Measurements from ENCODE around the gene DOCK4. TPM values are rescaled to one million over a fixed set of nuclear protein-coding genes. Genes with fewer than 3 reads are reported as not detected.
"Not testable (repeated sequence)": the region's sequence is repeated elsewhere in the genome, so short reads cannot be mapped to it uniquely, and the experiment has no call there.

Gene DOCK4
- total RNA-seq, 1 donor from 2014 or later: 60.3 TPM

DNA sequence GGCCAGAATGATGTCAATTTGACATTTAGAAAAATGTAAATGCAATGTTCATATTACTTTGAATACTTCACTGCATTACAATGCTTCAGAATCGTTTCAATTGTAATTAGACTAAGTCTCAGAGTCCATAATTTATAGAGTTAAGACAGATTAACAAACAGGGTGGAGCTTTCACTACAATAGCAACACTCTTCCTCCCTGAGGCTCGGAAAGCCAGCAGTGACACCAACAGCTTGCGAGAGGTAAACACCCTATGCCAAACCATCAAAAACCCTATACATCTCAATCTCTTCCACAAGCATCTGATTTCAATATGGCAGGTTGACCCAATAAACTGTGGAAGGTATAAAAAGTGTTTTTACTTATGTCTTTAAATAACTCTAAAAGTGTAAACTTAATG, 72.2 kb downstream of the DOCK4 start:
- no peak overlapping the region for H3K27ac Mint-ChIP-seq (ENCODE audit: unreplicated experiment)
- no peaks in the 10 kb centered on the region for H3K9me3 Mint-ChIP-seq (ENCODE audit: unreplicated experiment)
- TF ChIP-seq, protein P1, sequence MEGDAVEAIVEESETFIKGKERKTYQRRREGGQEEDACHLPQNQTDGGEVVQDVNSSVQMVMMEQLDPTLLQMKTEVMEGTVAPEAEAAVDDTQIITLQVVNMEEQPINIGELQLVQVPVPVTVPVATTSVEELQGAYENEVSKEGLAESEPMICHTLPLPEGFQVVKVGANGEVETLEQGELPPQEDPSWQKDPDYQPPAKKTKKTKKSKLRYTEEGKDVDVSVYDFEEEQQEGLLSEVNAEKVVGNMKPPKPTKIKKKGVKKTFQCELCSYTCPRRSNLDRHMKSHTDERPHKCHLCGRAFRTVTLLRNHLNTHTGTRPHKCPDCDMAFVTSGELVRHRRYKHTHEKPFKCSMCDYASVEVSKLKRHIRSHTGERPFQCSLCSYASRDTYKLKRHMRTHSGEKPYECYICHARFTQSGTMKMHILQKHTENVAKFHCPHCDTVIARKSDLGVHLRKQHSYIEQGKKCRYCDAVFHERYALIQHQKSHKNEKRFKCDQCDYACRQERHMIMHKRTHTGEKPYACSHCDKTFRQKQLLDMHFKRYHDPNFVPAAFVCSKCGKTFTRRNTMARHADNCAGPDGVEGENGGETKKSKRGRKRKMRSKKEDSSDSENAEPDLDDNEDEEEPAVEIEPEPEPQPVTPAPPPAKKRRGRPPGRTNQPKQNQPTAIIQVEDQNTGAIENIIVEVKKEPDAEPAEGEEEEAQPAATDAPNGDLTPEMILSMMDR (IDR thresholded peaks at IDR 0.05; ENCODE audit: partially characterized antibody, unreplicated experiment): no peak
- H3K27me3 Mint-ChIP-seq (ENCODE audit: unreplicated experiment): no peaks in the 10 kb centered on the region
- H3K4me1 Mint-ChIP-seq (ENCODE audit: low read depth, unreplicated experiment): peaks cover 23% of the 10 kb centered on the region
- DNase-seq: no peak
- no peaks in the 10 kb centered on the region for H3K36me3 Mint-ChIP-seq (ENCODE audit: unreplicated experiment)
- no peak overlapping the region for H3K4me3 Mint-ChIP-seq (ENCODE audit: unreplicated experiment)

DNA sequence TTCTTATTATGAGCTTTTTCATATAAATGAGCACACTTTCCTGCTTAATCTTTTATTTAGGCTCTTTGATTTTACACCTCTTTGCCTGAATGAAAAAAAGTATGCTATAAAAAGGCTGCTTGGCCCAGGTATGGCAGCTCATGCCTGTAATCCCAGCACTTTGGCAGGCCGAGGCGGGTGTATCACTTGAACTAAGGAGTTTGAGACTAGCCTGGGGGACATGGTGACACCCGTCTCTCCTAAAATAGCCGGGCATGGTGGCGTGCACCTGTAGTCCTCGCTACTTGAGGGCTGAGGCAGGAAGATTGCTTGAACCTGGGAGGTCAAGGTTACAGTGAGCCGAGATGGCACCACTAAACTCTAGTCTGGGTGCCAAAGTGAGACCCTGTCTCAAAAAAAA, 72.9 kb downstream of the DOCK4 start:
- Mint-ChIP-seq H3K27ac (ENCODE audit: unreplicated experiment) (no peak overlapping the region), H3K9me3 (ENCODE audit: unreplicated experiment) (no peaks in the 10 kb centered on the region), H3K27me3 (ENCODE audit: unreplicated experiment) (no peaks in the 10 kb centered on the region), H3K4me3 (ENCODE audit: unreplicated experiment) (no peak overlapping the region), H3K4me1 (ENCODE audit: low read depth, unreplicated experiment) (peaks cover 26% of the 10 kb centered on the region), H3K36me3 (ENCODE audit: unreplicated experiment) (no peaks in the 10 kb centered on the region)
- TF ChIP-seq, protein P1 (IDR thresholded peaks at IDR 0.05; ENCODE audit: partially characterized antibody, unreplicated experiment): no peak
- DNase-seq: no peak

DNA sequence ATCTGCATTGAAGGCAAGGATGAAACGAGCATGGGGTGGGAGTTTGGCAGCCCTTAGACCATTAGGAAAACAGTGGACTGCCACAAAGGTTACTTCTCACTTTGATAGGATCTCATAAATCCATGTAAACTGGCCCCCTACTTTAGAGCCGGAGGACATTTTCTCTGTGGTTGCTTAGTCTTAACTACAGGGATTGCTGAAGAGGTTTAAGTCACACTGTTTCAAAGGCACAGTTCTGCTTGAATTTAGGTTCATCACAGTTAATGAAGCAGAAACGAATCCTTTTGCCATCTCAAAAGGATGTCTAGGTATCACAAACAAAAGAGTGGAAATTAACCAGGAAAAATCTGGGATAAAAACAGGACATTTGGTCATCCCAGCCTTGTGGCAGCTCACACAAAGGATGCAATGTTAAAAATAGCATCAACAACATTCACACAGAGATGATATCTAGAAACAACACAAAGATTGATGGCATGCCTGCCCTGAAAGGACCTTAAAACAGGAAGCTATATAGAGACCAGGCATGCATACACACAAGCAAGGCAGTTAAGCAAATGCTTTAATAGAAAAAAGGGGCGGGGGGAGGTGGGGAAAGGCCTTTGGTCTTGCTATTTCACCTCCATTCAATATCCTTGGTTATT, 74.0 kb downstream of the DOCK4 start:
- Mint-ChIP-seq H3K36me3 (ENCODE audit: unreplicated experiment) (no peaks in the 10 kb centered on the region), H3K4me3 (ENCODE audit: unreplicated experiment) (no peak overlapping the region), H3K27me3 (ENCODE audit: unreplicated experiment) (no peaks in the 10 kb centered on the region), H3K4me1 (ENCODE audit: low read depth, unreplicated experiment) (peaks cover 26% of the 10 kb centered on the region), H3K27ac (ENCODE audit: unreplicated experiment) (no peak overlapping the region), H3K9me3 (ENCODE audit: unreplicated experiment) (peaks cover 2% of the 10 kb centered on the region)
- DNase-seq: no peak
- TF ChIP-seq, protein P1 (IDR thresholded peaks at IDR 0.05; ENCODE audit: partially characterized antibody, unreplicated experiment): no peak

DNA sequence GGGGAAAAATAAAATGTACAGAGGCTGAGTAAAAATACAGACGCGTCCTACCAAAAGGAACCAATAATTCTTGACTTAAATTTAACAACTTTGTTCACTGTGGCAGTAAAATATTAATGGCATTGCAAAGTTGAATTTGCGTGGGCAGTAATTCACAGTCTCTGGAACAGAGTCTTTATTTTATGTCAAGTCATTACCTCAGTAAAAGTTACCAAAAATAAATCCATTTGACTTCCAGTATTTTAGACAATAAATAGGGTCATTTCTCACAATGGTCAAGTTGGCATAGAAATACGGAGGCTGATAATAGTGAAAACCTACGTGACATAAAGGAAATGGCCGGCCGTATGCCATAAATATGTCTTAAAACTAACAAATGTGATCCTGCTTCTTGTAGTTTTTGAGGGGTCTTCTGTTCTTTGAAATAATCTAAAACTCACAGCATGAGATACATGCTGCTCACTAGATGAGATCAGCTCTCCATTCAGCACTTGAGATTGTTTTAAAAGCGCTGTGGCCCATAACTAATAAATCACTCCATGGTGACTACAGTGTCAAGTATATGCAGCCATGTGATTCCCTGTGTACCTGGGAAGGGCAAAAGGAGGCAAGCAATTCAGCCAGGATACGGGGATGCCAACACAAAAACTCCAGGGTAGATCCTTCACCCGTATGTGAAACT, 75.3 kb downstream of the DOCK4 start:
- Mint-ChIP-seq H3K27me3 (ENCODE audit: unreplicated experiment) (no peaks in the 10 kb centered on the region), H3K9me3 (ENCODE audit: unreplicated experiment) (peaks cover 4% of the 10 kb centered on the region), H3K27ac (ENCODE audit: unreplicated experiment) (no peak overlapping the region), H3K4me3 (ENCODE audit: unreplicated experiment) (peak overlapping the region; percentile 39), H3K36me3 (ENCODE audit: unreplicated experiment) (peaks cover 4% of the 10 kb centered on the region), H3K4me1 (ENCODE audit: low read depth, unreplicated experiment) (peaks cover 26% of the 10 kb centered on the region)
- TF ChIP-seq, protein P1 (IDR thresholded peaks at IDR 0.05; ENCODE audit: partially characterized antibody, unreplicated experiment): no peak
- no peak for DNase-seq

DNA sequence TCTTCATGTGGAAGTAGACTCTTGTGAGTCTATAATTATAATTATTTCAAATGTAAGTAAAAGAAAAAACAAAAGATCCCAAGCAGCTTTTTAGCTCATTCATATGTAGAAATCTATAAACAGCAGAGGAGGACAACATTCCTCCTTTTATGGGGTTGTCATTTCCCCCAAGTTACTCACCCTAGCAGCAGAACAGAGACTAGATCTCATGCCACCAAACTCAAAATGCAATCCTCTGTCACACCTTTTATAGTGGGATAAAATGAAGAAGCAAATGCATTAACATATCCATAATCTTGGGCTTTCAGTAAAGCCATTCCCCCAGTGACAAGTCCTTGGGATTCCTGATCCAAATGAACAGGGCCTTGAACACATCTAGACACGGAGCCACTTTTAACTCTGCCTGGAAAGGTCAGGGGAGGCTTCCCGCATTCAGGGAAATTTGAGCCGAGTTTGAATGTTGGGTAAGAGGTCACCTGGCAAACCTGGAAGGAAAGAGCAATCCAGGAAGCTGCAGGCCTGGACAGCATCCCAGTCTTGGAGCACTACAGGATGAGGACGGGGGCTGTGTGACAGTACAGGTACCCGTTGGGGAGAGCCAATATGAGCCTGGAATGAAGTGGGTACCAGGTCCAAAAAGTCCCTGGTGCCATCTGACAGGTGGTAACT, 76.4 kb downstream of the DOCK4 start:
- Mint-ChIP-seq H3K27ac (ENCODE audit: unreplicated experiment) (peak overlapping the region; percentile 20), H3K36me3 (ENCODE audit: unreplicated experiment) (peaks cover 4% of the 10 kb centered on the region), H3K27me3 (ENCODE audit: unreplicated experiment) (no peaks in the 10 kb centered on the region), H3K4me1 (ENCODE audit: low read depth, unreplicated experiment) (peaks cover 22% of the 10 kb centered on the region), H3K9me3 (ENCODE audit: unreplicated experiment) (peaks cover 4% of the 10 kb centered on the region), H3K4me3 (ENCODE audit: unreplicated experiment) (no peak overlapping the region)
- TF ChIP-seq, protein P1 (IDR thresholded peaks at IDR 0.05; ENCODE audit: partially characterized antibody, unreplicated experiment): no peak
- no peak for DNase-seq

DNA sequence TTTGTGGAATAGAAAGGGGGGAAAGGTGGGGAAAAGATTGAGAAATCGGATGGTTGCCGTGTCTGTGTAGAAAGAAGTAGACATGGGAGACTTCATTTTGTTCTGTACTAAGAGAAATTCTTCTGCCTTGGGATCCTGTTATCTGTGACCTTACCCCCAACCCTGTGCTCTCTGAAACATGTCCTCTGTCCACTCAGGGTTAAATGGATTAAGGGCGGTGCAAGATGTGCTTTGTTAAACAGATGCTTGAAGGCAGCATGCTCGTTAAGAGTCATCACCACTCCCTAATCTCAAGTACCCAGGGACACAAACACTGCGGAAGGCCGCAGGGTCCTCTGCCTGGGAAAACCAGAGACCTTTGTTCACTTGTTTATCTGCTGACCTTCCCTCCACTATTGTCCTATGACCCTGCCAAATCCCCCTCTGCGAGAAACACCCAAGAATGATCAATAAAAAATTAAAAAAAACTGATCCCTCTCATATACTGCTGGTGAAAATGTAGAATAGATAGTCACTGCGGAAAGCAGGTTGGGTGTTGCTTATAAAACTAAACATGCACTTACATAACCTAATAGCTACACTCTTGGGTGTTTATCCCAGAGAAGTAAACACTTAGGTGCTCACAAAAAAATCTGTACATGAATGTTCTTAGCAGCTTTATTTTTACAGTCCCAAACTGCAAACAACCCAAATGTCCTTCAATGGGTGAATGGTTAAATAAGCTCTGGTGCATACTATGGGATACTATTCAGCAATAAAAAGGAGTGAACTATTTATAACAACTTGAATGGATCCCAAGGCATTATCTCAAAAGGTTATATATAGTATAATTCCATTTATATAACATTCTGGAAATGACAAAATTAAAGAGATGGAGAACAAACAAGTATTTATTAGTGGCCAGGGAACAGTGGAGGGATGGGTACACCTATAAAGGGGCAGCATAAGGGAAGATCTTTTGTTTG, 77.5 kb downstream of the DOCK4 start:
- H3K27me3 Mint-ChIP-seq (ENCODE audit: unreplicated experiment); DNase-seq; H3K36me3 Mint-ChIP-seq (ENCODE audit: unreplicated experiment); H3K9me3 Mint-ChIP-seq (ENCODE audit: unreplicated experiment): not testable (repeated sequence)
- peak overlapping the region; percentile 82 for H3K27ac Mint-ChIP-seq (ENCODE audit: unreplicated experiment)
- H3K4me3 Mint-ChIP-seq (ENCODE audit: unreplicated experiment): peak overlapping the region; percentile 8
- peaks cover 22% of the 10 kb centered on the region for H3K4me1 Mint-ChIP-seq (ENCODE audit: low read depth, unreplicated experiment)
